Activated naive CD4-positive, alpha-beta T cell treated with anti-CD3 and anti-CD28 coated beads, Interleukin-2, amount 50 U/mL, for 16 hours (primary cell): ENCODE results near the gene DGKQ.

ENCODE experiments used
- DNase-seq: peaks from one replicate; pipeline ENCODE4 v3.0.0-alpha.2; 2020

Gene DGKQ

DNA sequence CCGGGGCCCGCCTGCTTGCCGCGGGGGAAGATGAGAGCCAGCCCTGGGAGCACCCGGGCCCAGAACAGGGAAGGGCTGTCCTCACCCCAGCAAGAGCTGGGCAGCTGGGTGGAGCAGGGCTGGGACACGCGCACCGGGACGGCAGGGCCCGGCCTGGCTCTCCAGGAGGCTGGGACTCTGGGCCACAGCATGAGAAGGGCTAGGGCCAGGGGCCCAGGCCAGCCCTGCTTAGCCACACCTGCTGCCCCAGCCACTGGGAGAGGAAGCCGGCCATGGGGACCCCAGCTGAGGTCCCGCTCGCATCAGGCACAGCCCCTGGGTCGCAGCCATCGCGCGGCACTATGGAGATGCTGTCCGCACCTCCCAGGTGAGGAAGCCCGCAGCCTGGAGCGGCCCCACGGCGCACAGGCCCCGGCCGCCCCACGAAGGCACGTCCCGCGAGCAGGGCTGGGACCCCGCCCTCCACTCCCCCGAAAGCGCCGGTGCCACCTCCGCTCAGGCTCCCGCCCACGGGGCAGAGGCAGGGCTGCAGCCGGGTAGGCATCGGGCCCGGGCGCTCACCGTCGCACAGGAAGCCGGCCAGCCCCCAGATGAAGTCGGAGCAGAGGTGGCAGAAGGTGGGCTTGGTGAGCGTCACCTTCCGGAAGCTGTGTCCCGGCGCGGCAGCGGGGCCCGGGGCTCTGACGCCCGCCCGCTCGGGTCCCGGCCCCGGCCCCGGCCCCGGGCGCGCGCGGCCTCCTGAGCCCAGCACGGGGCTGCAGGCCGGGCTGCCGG, 531 bp downstream of the DGKQ start:
- DNase-seq = peak; percentile 66

- no peak for DNase-seq
Measured at GRCh38 chr4:971666-972500, 1.5 kb downstream of the DGKQ start.

DNA sequence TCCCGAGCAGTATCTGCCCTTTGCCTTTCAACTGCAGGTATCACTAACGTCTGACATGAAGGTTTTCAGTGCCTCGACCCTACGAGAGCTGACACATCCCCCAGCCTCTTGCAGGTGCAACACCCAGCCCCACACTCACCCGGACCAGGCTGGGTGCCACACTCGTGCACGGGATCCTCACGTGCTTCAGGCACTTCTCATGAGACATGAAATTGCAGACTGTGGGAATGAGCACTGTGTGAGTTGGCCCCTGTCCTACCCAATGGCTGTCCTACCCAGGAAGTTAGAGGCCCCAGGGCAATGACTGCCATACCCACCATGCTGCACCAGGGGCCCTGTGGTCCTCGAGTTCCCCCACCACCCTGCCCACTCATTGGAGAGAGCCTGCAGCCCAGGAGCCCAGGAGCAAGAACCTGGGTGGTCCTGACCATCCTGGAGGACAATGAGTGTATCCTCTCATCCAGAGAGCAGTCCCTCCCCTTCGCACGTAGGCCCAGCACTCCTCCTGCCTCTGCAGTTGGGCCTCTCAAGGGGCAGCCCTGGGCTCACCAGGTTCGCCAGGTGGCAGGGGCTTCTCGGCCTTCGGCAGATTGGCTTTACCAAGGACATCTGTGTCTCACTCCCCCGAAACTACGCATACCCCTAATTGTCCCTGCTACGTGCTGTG, 2.4 kb downstream of the DGKQ start:
- no peak for DNase-seq

- no peak for DNase-seq
Measured at GRCh38 chr4:970046-970745, 3.2 kb downstream of the DGKQ start.

DNA sequence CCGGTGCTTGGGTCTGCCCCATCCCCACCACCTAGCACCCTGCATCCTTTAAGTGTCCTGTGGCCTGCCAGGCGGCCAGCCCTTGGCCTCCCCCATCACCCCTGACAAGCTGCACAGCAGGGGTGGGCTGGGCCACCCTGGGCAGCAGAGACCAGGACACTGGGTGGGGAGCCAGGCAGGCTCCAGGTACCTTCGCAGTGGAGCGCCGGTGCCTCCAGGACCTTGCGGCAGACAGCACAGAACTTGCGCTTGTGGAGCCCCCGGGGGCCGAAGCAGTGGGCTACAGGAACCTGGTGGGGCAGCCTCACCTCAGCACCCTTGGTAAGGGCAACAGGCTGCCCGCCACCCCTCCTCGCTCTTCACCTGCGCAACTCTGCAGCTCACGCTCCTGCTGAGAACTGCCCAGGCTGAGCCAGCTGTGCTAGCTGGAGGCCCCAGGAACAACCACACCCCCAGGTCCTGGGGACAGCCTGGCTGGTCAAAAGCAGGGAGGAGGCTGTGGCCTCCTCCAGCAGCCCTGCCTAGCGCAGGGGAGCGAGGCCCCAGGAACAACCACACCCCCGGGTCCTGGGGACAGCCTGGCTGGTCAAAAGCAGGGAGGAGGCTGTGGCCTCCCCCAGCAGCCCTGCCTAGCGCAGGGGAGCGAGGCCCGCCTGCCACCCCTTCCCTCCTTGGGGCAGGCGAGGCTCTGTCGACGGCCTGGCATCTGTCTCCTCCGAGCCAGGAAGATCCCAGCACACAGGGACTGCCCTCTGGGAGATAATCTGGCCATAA, 4.6 kb downstream of the DGKQ start:
- no peak for DNase-seq

DNA sequence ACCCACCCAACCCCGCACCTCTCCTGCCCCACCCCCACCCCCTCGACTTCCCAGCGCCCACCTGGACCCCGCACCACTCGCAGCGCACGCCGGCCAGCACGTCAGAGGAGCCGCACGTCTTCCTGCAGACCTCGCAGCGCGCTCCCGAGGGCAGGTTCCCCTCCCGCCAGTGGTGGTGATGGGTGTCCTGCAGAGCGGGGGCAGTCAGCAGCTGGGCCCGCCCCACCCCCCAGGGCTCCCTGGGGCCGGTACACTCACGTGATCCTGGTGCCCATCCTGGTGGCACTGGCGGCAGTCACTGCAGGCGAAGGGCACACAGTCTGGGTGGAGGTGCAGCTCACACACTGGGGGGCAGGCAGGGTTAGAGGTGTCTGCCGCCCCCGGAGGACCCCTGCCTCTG, 5.1 kb downstream of the DGKQ start:
- DNase-seq = no peak

- no peak for DNase-seq
Measured at GRCh38 chr4:967113-968104, 6.0 kb downstream of the DGKQ start.

GRCh38 chr4:966266-967112, 6.9 kb downstream of the DGKQ start:
- no peak for DNase-seq

- DNase-seq = no peak
Measured at GRCh38 chr4:965766-966134, 7.6 kb downstream of the DGKQ start.

DNA sequence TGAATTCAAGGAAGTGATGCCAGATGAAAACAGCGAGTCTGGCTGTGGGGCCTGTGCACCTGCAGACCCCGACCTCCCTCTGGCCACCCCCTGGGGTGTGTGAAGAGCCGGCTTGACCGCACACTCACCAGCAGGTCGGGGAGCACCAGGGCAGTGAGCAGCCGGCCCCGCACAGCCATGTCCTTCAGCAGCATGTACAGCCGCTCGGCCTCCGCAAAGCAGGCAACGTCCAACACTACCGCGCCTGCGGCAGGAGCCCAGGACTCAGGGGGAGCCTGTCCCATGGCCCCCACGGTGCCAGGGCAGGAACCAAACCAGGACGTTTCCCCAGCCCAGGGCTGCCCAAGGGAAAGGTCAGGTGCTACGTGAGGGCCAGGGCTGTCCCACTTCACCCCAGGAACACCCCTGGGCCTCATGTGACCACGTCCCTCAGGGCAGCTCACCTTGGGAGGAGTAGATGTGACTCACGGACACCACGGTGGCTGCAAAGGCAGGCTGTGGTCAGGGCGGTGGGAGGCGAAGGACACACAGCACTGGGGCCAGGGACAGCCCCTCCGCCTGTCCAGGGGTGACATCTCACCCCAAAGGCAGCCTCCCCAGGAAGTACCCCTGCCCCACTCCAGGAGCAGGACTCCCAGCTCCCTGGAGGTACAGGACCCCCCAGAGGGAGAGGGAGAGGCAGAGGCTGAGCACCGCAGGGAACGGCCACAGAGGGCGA, 8.2 kb downstream of the DGKQ start:
- DNase-seq = no peak

- no peak for DNase-seq
Measured at GRCh38 chr4:964346-965025, 8.9 kb downstream of the DGKQ start.

GRCh38 chr4:963276-964225, 9.8 kb downstream of the DGKQ start:
- DNase-seq = no peak

DNA sequence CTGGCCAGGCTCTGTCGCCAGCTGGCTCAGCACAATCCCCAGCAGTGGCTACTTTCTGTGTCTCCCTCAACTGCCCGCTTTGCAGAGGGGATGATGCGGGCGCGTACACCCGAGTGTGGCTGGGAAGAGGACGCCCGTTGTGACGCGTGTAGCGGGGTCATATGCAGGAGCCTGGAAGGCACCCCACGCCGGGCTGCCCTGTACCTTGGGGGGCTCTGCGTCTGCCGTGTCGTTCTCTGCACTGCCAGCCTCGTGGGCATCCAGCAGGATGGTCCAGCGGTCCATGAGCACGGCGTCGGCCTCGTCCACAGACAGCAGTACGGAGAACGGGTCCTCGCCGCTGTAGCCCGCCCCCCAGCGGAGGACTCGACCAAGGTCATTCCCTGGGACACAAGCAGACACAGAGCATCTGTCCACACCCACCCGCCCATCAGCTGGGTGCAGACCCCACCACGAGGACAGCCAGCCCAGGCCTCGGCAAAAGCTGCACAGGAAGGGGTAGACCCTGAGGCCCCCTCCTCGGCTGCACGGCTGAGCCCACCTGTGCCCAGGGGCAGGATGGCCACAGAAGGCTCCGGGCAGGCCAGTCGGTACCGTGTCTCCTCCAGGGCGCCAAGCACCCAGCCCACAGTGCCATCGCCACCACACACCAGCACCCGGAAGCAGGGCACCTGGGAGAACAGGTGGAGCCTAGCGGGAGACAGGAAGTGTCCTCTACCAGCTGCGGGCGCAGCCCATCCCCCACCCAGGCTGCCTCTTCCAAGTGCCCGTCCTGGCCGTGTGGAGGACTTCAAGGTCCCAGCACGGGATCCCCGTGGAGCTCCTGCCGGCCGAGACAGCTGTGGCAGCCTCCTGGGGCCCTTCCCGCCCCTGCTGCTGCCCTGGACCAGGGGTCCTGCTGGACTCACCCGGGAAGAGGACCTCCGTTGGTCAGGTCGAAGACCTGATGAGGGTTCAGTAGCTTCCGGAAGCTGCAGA, 10.8 kb downstream of the DGKQ start:
- no peak for DNase-seq

- DNase-seq = no peak
Measured at GRCh38 chr4:961351-962230, 11.8 kb downstream of the DGKQ start.

- no peak for DNase-seq
Measured at GRCh38 chr4:960636-961350, 12.6 kb downstream of the DGKQ start.
